HEK293 (cell line): ENCODE data around the gene FHIT.

Experiments
- CTCF ChIA-PET: fragments of 350-600 bp; formaldehyde crosslinking; extraction: SDS; loops from one replicate; lab custom pipeline; 2021; ENCODE audit warnings: antibody characterized with exemption; lab: Yijun Ruan, JAX
- POLR2A ChIA-PET: fragments of 300-600 bp; formaldehyde crosslinking; extraction: SDS; loops from one replicate; lab custom pipeline; 2020; ENCODE audit warnings: antibody characterized with exemption, inconsistent platforms; lab: Yijun Ruan, JAX
- H3K27ac ChIP-seq: fragments of 200-500 bp; sonication (Bioruptor generic); 2 replicates; pipeline ENCODE4 v1.5.1; 2014; ENCODE audit warnings: low read depth, low read length, control low read depth, inconsistent platforms; ENCODE audit errors: extremely low read depth
- H3K36me3 ChIP-seq, 2 experiments: fragments of 200-500 bp in 1 of 2; sonication (Bioruptor generic) in 1 of 2; 1 replicate in 1 of 2; 2 replicates in 1 of 2; pipeline ENCODE4 v1.5.1; 2014 to 2017; ENCODE audit warnings: inconsistent platforms in 2 of 2, low read length in 2 of 2; ENCODE audit not compliant: control insufficient read depth in 2 of 2, insufficient read depth in 1 of 2
- H3K4me1 ChIP-seq: fragments of 200-500 bp; sonication (Bioruptor generic); 2 replicates; pipeline ENCODE4 v1.5.1; 2014; ENCODE audit warnings: mild to moderate bottlenecking, low read length, inconsistent platforms; ENCODE audit not compliant: control insufficient read depth, insufficient read depth
- H3K4me3 ChIP-seq: 2 replicates; pipeline ENCODE4 v1.5.1; 2011; ENCODE audit warnings: low read depth, mild to moderate bottlenecking, control low read depth, low read length, moderate library complexity
- H3K9me3 ChIP-seq: fragments of 200-500 bp; sonication (Bioruptor generic); 2 replicates; pipeline ENCODE4 v1.5.1; 2014; ENCODE audit warnings: low read depth, low read length, inconsistent platforms; ENCODE audit not compliant: control insufficient read depth, insufficient read depth
- AEBP2 ChIP-seq: fragments of 450-650 bp; formaldehyde crosslinking; IDR thresholded peaks from 2 replicates; pipeline ENCODE4 v1.5.1; 2016; ENCODE audit warnings: missing biosample characterization, missing genetic modification characterization, borderline replicate concordance
- KLF16 ChIP-seq: fragments of 450-650 bp; formaldehyde crosslinking; IDR thresholded peaks from 2 replicates; pipeline ENCODE4 v1.5.1; 2017; ENCODE audit warnings: missing biosample characterization, missing genetic modification characterization
- REPIN1 ChIP-seq: fragments of 450-650 bp; formaldehyde crosslinking; IDR thresholded peaks from 2 replicates; pipeline ENCODE4 v1.5.1; 2017; ENCODE audit warnings: missing biosample characterization, missing genetic modification characterization, low read depth
- TRIM28 ChIP-seq: IDR thresholded peaks from 2 replicates; pipeline ENCODE4 v1.6.1; 2011; ENCODE audit warnings: low read length, control low read depth, borderline replicate concordance
- ZNF114 ChIP-seq: fragments of 450-650 bp; formaldehyde crosslinking; IDR thresholded peaks from 2 replicates; pipeline ENCODE4 v1.5.0; 2017; ENCODE audit warnings: missing biosample characterization, missing genetic modification characterization
- ZNF146 ChIP-seq: fragments of 450-650 bp; formaldehyde crosslinking; IDR thresholded peaks from 2 replicates; pipeline ENCODE4 v1.5.1; 2016; ENCODE audit warnings: missing biosample characterization, missing genetic modification characterization
- ZNF169 ChIP-seq: fragments of 450-650 bp; formaldehyde crosslinking; IDR thresholded peaks from 2 replicates; pipeline ENCODE4 v1.5.1; 2016; ENCODE audit warnings: missing biosample characterization, missing genetic modification characterization
- ZNF23 ChIP-seq: fragments of 450-650 bp; formaldehyde crosslinking; IDR thresholded peaks from 2 replicates; pipeline ENCODE4 v1.5.1; 2016; ENCODE audit warnings: missing biosample characterization, missing genetic modification characterization, borderline replicate concordance
- ZNF292 ChIP-seq: fragments of 450-650 bp; formaldehyde crosslinking; IDR thresholded peaks from 2 replicates; pipeline ENCODE4 v1.5.1; 2016; ENCODE audit warnings: low read depth, missing biosample characterization, missing genetic modification characterization, borderline replicate concordance
- ZNF335 ChIP-seq: fragments of 450-650 bp; formaldehyde crosslinking; conservative IDR thresholded peaks from 2 replicates; pipeline ENCODE4 v1.5.1; 2016; ENCODE audit warnings: missing biosample characterization, missing genetic modification characterization
- ZNF433 ChIP-seq: fragments of 450-650 bp; formaldehyde crosslinking; IDR thresholded peaks from 2 replicates; pipeline ENCODE4 v1.5.1; 2016; ENCODE audit warnings: missing biosample characterization, missing genetic modification characterization, low read depth
- ZNF560 ChIP-seq: fragments of 450-650 bp; formaldehyde crosslinking; IDR thresholded peaks from 2 replicates; pipeline ENCODE4 v1.5.1; 2017; ENCODE audit warnings: missing biosample characterization, missing genetic modification characterization, borderline replicate concordance
- ZNF626 ChIP-seq: fragments of 450-650 bp; sonication (Bioruptor Pico); formaldehyde crosslinking; IDR thresholded peaks from 2 replicates; pipeline ENCODE4 v1.5.1; 2018; ENCODE audit warnings: missing biosample characterization, missing genetic modification characterization, inconsistent platforms
- ZNF629 ChIP-seq: fragments of 450-650 bp; formaldehyde crosslinking; IDR thresholded peaks from 2 replicates; pipeline ENCODE4 v1.5.1; 2017; ENCODE audit warnings: missing biosample characterization, missing genetic modification characterization
- ZNF707 ChIP-seq: fragments of 450-650 bp; formaldehyde crosslinking; IDR thresholded peaks from 2 replicates; pipeline ENCODE4 v1.5.1; 2016; ENCODE audit warnings: missing biosample characterization, missing genetic modification characterization
- ZNF76 ChIP-seq: fragments of 450-650 bp; formaldehyde crosslinking; IDR thresholded peaks from 2 replicates; pipeline ENCODE4; 2016; ENCODE audit warnings: low read depth, missing biosample characterization, missing genetic modification characterization, borderline replicate concordance
- ZSCAN23 ChIP-seq: fragments of 450-650 bp; formaldehyde crosslinking; IDR thresholded peaks from 2 replicates; pipeline ENCODE4 v1.5.1; 2016; ENCODE audit warnings: missing biosample characterization, missing genetic modification characterization
- TF ChIP-seq, protein P1 (sequence below): fragments of 450-650 bp; formaldehyde crosslinking; IDR thresholded peaks from 2 replicates; pipeline ENCODE4 v1.5.1; 2017; ENCODE audit warnings: missing biosample characterization, missing genetic modification characterization
- TF ChIP-seq, protein P2 (sequence below): fragments of 450-650 bp; formaldehyde crosslinking; IDR thresholded peaks from 2 replicates; pipeline ENCODE4 v1.5.1; 2017; ENCODE audit warnings: missing biosample characterization, missing genetic modification characterization
- TF ChIP-seq, protein P3 (sequence below): fragments of 450-650 bp; formaldehyde crosslinking; IDR thresholded peaks from 2 replicates; pipeline ENCODE4 v1.5.1; 2016; ENCODE audit warnings: missing biosample characterization, missing genetic modification characterization
- TF ChIP-seq, protein P4 (sequence below): fragments of 450-650 bp; formaldehyde crosslinking; IDR thresholded peaks from 2 replicates; pipeline ENCODE4 v1.5.1; 2016; ENCODE audit warnings: missing biosample characterization, missing genetic modification characterization
- TF ChIP-seq, protein P5 (sequence below): fragments of 450-650 bp; formaldehyde crosslinking; IDR thresholded peaks from 2 replicates; pipeline ENCODE4 v1.5.1; 2016; ENCODE audit warnings: missing biosample characterization, missing genetic modification characterization

Gene FHIT

DNA sequence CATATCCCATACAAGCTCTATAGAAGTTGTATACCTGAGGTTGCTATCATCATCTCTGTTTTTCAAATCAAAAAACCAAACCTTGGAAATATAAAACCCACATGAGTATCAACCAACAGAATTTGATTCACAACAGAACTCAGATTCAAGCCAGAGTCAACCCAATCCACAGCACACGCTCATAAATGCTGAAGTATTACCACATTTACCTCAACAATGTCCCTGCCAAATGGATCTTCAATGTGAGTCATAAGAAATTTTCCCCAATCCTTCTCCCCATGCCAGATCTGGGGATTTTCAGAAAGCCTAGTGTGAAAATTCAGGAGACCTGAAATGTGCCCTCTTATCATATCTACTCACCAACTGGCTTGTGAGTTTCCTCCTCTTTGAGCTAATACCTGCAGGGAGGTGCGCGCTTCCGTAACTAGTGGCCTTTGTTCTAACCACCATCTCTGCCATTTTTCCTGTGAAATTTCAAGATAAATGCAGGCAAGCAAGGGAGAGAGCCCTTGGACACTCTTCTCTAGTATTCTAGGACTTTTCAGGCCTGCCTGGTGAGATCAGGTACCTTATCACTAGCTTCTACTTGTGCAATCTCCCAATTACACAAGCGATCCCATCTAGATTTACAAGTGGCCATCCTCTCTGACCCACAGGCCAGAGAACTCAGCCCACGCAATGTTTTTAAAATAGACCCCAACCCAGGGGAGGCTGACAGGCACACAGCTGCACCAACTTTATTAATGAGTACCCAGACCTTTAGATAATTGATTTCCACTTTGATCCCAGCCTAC is 1124.5 kb downstream of the FHIT start:
- Histone ChIP-seq H3K4me3 (no peak overlapping the region), H3K27ac (no peak overlapping the region), H3K9me3 (no peaks in the 10 kb centered on the region), H3K4me1 (no peaks in the 10 kb centered on the region), H3K36me3 (no peaks in the 10 kb centered on the region)
- TF ChIP-seq ZNF292 (tag by site-specific recombination): no peak
- TF ChIP-seq, protein P1, sequence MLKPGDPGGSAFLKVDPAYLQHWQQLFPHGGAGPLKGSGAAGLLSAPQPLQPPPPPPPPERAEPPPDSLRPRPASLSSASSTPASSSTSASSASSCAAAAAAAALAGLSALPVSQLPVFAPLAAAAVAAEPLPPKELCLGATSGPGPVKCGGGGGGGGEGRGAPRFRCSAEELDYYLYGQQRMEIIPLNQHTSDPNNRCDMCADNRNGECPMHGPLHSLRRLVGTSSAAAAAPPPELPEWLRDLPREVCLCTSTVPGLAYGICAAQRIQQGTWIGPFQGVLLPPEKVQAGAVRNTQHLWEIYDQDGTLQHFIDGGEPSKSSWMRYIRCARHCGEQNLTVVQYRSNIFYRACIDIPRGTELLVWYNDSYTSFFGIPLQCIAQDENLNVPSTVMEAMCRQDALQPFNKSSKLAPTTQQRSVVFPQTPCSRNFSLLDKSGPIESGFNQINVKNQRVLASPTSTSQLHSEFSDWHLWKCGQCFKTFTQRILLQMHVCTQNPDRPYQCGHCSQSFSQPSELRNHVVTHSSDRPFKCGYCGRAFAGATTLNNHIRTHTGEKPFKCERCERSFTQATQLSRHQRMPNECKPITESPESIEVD (tag by site-specific recombination): no peak
- no peak for TF ChIP-seq ZNF76 (tag by site-specific recombination)
- TF ChIP-seq TRIM28: no peak
- no peak for TF ChIP-seq REPIN1
- TF ChIP-seq ZNF629: no peak
- no peak for TF ChIP-seq ZSCAN23 (tag by site-specific recombination)
- no peak for TF ChIP-seq ZNF114 (tag by site-specific recombination)
- TF ChIP-seq, protein P2, sequence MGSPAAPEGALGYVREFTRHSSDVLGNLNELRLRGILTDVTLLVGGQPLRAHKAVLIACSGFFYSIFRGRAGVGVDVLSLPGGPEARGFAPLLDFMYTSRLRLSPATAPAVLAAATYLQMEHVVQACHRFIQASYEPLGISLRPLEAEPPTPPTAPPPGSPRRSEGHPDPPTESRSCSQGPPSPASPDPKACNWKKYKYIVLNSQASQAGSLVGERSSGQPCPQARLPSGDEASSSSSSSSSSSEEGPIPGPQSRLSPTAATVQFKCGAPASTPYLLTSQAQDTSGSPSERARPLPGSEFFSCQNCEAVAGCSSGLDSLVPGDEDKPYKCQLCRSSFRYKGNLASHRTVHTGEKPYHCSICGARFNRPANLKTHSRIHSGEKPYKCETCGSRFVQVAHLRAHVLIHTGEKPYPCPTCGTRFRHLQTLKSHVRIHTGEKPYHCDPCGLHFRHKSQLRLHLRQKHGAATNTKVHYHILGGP (tag by site-specific recombination): no peak
- TF ChIP-seq KLF16 (tag by site-specific recombination): no peak
- TF ChIP-seq, protein P3, sequence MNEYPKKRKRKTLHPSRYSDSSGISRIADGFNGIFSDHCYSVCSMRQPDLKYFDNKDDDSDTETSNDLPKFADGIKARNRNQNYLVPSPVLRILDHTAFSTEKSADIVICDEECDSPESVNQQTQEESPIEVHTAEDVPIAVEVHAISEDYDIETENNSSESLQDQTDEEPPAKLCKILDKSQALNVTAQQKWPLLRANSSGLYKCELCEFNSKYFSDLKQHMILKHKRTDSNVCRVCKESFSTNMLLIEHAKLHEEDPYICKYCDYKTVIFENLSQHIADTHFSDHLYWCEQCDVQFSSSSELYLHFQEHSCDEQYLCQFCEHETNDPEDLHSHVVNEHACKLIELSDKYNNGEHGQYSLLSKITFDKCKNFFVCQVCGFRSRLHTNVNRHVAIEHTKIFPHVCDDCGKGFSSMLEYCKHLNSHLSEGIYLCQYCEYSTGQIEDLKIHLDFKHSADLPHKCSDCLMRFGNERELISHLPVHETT (tag by site-specific recombination): no peak
- no peak for TF ChIP-seq AEBP2 (tag by site-specific recombination)
- TF ChIP-seq ZNF707 (tag by site-specific recombination): no peak
- TF ChIP-seq, protein P4, sequence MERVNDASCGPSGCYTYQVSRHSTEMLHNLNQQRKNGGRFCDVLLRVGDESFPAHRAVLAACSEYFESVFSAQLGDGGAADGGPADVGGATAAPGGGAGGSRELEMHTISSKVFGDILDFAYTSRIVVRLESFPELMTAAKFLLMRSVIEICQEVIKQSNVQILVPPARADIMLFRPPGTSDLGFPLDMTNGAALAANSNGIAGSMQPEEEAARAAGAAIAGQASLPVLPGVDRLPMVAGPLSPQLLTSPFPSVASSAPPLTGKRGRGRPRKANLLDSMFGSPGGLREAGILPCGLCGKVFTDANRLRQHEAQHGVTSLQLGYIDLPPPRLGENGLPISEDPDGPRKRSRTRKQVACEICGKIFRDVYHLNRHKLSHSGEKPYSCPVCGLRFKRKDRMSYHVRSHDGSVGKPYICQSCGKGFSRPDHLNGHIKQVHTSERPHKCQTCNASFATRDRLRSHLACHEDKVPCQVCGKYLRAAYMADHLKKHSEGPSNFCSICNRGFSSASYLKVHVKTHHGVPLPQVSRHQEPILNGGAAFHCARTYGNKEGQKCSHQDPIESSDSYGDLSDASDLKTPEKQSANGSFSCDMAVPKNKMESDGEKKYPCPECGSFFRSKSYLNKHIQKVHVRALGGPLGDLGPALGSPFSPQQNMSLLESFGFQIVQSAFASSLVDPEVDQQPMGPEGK: no peak
- TF ChIP-seq ZNF146: no peak
- CTCF ChIA-PET: no interaction called here
- POLR2A ChIA-PET: no interaction called here

- Histone ChIP-seq H3K4me3 (no peak overlapping the region), H3K27ac (no peak overlapping the region), H3K9me3 (no peaks in the 10 kb centered on the region), H3K4me1 (no peaks in the 10 kb centered on the region), H3K36me3 (no peaks in the 10 kb centered on the region)
- CTCF ChIA-PET: no interaction called here
- POLR2A ChIA-PET: no interaction called here
- TF ChIP-seq ZNF433 (tag by site-specific recombination): no peak
- TF ChIP-seq ZNF76 (tag by site-specific recombination): no peak
- TF ChIP-seq ZNF335 (tag by site-specific recombination): no peak
- TF ChIP-seq, protein P5, sequence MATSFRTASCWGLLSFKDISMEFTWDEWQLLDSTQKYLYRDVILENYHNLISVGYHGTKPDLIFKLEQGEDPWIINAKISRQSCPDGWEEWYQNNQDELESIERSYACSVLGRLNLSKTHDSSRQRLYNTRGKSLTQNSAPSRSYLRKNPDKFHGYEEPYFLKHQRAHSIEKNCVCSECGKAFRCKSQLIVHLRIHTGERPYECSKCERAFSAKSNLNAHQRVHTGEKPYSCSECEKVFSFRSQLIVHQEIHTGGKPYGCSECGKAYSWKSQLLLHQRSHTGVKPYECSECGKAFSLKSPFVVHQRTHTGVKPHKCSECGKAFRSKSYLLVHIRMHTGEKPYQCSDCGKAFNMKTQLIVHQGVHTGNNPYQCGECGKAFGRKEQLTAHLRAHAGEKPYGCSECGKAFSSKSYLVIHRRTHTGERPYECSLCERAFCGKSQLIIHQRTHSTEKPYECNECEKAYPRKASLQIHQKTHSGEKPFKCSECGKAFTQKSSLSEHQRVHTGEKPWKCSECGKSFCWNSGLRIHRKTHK (tag by site-specific recombination): no peak
- no peak for TF ChIP-seq AEBP2 (tag by site-specific recombination)
- no peak for TF ChIP-seq ZNF626 (tag by site-specific recombination)
- no peak for TF ChIP-seq ZNF23 (tag by site-specific recombination)
- no peak for TF ChIP-seq ZNF560
- TF ChIP-seq ZNF169: no peak
- no peak for TF ChIP-seq REPIN1
Measured at GRCh38 chr3:60125686-60126085, 1125.6 kb downstream of the FHIT start.
